HG02571 (cell line): ENCODE measurements around the gene ITPK1.
"Not testable (repeated sequence)": the region's sequence is repeated elsewhere in the genome, so short reads cannot be mapped to it uniquely, and the experiment has no call there.

Experiments
- ATAC-seq: cut with Tn5 transposase; IDR thresholded peaks from one replicate; pipeline ENCODE4 v1.9.1; 2021; ENCODE audit warnings: mild to moderate bottlenecking, moderate library complexity; ENCODE audit not compliant: unreplicated experiment

ITPK1 gene

DNA sequence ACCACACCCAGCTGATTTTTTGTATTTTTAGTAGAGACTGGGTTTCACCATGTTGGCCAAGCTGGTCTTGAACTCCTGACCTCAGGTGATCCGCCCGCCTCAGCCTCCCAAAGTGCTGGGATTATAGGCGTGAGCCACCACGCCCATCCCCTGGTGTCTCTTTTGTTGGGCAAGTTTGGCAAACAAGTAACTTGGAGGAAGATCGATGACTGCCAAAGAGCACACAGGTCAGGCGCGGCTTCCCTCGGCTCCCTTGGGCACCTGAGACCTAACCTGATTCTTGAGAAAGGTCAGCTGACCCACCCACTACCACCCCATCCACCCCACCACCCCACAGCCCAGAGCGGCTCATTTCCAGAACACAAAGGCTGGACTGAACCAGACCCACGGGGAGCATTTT is 9.9 kb downstream of the ITPK1 start:
- not testable (repeated sequence) for ATAC-seq

DNA sequence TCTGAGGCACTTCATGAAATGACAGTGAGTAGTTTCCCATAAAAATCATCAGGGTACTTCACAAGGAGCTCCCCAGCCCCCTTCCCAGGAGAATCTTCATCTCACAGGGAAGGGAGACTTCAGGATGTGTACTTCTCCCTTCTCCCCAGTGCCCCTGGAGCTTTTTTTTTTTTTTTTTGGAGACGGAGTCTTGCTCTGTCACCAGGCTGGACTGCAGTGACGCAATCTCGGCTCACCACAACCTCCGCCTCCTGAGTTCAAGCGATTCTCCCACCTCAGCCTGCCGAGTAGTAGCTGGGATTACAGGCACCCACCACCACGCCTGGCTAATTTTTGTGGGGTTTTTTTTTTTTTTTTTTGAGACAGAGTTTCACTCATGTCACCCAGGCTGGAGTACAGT is 10.4 kb downstream of the ITPK1 start:
- no peak for ATAC-seq

DNA sequence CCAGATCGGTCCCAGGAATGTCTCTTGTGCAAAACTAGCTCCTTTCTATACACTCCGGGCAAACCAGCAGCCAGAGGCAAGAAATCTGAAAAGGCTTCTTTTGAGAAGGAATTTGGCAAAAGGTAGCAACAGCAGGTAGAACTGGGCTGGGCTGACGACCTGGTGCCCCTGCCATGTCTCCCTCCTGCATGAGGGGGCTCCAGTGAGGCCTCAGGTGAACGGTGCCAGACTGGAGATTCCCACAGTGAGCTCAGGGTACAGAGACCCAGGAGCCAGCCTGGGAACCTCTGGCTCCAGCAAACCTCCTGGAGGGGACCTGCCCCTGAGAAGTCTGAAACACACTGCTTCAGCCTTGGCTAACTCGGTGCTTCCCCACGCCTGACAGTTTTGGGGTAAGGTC is 10.8 kb downstream of the ITPK1 start:
- no peak for ATAC-seq

DNA sequence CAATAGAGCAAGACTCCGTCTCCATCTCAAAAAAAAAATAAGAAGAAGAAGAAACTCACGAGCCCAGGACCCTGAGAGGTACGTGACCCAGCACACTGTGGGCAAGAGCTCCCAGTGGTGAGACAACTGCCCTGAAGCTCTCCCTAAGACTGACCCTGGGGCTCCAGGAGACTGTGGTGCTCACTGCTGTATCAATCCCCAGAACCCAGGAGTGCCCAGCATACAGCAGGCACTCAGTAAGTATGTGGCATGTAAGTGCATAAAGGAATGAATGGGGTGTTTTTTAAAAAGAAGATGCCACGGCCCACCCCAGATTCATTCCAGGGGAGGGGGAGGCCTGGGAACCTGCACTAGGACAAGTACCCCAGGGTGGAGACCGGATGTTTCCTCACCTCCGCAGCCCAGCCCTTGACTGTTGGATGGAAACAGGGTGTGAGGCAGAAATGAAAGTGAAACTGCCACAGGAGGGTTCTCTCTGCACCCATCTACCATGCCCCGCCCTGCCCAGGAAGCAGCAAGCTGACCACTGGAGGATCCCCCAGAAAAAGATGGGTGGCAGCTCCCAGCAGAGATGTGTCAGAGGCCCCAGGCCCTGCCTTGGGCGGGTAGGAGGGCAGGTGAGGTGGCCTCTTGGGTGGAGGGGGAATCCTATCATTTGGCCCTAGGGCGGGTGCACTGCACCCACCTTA is 12.2 kb downstream of the ITPK1 start:
- ATAC-seq = peak; percentile 86

DNA sequence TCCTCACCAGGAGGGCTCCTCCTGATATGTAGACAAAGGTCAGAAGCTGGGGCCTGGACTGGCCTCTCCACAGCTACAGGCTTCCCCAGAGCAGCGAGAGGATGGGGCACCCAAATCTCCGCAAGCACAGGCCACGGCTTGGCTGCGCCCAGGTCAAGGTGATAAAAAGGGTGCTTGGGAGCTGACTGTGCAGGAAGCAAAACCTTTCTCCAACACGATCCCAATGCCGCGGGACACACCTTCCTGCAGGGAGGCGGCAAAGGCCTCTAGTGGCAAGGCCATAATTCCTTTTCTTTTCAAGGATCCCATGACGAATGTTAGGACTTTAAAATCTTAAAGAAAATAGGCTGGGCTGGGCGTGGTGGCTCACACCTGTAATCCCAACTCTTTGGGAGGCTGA is 13.6 kb downstream of the ITPK1 start:
- ATAC-seq = no peak

DNA sequence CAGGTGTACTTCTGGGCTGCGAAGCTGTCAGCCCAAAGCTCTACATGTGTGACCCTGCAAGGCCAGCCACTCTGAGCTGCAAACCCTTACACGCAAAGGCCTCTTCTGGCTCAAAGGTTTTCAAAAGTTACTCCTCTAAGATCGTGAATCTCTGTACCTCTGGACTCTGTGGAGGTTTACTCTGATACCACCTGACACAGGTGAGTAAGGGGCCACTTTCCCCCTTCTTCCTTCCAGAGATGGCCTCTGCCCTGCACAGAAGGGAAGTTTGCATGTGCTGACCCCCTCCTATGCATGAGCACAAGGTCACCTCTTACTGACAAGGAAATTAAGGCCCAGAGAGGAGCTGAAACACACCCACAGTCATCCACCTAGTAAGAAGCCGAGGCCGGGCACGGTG is 14.5 kb downstream of the ITPK1 start:
- ATAC-seq = no peak

DNA sequence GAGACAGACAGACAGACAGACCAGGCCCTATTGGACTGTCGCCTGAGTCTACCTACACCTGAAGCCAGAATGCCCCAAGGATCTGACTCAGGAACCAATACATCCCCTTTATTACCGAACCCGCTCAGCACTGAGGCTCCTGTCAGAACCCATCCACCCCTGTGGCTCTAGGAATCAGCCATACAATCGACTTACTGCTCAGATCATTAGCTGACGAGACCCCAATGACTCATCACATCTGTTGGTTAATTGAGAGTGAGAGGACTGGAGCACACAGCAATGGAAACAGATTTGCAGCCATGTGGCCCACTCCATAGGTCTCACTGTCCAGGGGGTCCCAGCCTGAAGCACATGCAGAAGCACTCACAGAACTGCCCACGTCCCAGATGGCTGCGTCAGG is 15.2 kb downstream of the ITPK1 start:
- no peak for ATAC-seq

DNA sequence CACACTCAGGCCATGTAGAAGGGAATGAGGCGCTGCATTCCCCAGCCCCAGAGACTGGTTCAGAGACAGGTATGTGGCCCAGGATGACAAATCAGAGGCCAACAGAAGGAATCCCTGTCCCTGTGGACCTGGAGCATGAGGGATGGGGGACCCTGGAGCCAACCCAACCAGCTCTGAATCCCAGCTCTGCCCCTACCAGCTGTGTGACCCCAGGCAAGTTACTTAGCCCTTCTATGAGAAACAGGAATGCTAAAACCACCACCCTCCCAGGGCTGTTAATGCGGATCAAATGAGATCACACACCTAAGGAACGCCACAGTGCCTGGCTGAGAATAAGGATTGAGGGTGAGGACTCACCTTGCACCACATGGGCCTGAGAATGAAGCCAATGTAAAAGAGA is 15.6 kb downstream of the ITPK1 start:
- no peak for ATAC-seq

DNA sequence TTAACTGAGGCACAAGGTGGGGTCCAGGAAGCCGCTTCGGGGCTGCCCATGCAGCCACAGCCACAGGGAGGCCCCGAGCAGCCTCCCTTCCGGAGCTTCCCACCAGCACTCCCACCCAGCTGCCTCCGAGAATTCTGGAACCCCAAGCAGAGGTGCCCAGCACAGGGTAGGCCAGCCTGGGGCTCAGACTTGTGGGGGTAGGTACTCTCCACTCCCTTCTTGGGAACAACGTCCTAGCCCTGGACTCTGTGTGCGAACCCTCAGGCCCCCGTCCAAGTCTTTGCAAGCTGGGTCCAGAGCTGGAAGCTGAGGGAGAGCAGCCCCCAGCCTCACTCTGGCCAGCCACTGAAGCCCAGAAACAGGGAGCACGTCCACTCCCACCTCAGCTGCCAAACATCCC is 16.1 kb downstream of the ITPK1 start:
- ATAC-seq = no peak

DNA sequence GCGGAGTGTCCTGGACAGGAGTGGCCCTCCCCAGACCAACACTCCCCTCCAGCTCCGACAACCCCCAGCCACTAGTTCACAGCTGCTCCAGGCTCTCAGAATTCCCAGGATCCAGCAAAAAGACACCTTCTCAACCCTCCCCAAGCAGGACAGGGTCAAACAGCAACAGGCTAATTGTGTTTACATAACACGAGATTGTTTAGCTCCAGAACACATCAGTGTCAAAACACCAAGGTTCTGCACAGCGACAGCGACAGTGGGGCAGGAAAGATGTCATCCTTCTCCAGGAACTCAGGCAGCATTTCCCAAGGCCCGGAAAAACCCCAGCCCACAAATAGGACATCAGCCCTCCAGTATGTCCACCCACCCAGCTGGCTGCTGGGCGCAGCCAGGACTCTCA is 16.5 kb downstream of the ITPK1 start:
- ATAC-seq = no peak

DNA sequence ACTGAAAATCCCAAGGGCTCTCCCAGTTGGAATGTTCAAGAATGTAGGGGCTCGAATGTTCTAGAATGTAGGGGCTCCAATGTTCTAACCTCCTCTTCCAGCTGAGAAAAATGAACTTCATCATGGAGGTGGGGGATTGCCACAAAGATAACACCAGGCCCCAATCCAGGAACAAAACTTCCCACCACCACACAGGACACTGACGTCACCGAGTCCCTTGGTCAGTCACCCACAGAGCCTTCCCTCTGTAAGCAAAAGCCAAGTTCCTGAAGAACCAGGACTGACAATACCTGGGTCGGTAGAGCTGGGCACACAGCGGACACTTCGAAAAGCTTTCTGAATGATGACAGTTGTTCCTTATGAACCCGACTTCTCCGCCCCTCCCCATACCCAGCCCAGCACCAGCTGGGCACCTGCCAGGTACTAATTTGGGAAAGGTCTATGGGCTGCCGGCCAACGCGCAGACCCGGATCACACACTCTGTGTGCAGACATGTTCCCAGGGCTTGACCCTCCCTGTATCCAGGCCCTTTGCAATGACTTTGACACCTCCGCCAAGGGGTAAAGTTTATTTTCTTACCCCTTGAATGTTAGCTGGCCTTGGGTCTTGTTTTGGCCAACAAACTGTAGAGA is 18.9 kb downstream of the ITPK1 start:
- no peak for ATAC-seq

DNA sequence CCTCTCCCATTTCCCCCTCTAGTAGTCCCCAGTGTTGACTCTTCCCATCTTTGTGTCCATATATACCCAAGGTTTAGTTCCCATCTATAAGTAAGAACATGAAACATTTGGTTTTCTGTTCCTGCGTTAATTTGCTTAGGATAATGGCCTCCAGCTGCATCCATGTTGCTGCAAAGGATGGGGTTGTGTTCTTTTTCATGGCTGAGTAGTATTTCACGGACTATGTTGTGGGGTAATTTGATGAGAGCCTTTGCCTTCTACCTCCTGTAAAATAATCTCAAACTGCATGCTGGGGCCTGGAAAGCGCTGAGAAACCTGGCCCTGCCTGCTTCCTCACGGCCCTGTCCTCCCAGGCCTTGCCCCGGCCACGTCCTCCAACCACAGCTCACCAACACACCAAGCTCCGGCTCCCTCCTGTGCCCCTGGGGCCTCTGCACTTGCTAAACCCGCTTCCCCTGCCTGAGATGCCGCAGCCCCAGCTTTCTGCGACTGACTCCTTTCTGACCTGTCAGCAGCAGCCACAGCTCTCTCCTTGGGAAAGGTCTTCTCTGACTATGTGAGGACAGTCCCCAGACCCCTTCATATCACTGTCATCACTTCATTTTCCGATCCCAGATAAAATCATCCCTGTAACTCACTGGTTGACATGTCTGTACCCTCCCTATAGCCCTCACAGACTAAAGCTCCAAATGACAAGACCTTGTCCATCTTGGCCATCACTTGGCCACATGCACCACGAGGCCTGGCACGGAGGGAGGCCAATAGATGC is 19.8 kb downstream of the ITPK1 start:
- no peak for ATAC-seq

DNA sequence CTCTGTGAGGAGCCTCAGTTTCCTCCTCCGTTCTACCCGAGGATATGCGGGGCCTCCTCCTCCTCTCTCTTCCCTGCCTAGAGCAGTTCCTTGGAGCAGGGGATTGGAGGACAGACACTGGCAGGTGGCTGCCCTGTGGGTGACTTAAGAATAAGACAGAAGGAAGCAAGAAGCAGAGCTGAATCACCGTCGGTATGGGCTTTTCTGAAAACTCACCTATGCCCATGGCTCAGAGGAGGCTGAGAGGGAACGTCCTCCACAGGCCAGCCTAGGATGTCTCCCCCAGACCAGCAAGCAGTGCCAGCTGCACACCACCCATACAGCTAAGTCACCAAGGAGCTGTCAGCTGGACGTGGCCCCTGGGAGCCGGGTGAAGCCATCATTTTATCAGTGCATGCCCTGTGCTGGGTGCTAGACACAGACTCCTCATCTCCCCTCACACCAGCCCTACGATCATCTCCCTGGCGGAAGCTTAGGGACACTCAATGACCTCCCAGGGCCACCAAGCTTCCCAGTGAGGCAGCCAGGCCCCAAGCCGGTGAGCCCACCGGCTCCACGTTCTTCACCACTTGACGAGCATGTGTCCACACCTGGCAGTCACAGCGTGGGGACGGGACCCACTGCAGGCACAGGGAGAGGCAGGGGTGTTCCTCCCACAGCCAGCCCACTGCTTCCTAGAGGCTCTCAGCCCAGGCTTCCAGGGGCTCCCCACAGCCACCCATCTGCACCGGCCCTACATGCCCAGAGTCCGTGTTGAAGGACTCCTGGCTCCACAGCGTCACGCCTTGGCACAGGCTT is 21.4 kb downstream of the ITPK1 start:
- no peak for ATAC-seq

DNA sequence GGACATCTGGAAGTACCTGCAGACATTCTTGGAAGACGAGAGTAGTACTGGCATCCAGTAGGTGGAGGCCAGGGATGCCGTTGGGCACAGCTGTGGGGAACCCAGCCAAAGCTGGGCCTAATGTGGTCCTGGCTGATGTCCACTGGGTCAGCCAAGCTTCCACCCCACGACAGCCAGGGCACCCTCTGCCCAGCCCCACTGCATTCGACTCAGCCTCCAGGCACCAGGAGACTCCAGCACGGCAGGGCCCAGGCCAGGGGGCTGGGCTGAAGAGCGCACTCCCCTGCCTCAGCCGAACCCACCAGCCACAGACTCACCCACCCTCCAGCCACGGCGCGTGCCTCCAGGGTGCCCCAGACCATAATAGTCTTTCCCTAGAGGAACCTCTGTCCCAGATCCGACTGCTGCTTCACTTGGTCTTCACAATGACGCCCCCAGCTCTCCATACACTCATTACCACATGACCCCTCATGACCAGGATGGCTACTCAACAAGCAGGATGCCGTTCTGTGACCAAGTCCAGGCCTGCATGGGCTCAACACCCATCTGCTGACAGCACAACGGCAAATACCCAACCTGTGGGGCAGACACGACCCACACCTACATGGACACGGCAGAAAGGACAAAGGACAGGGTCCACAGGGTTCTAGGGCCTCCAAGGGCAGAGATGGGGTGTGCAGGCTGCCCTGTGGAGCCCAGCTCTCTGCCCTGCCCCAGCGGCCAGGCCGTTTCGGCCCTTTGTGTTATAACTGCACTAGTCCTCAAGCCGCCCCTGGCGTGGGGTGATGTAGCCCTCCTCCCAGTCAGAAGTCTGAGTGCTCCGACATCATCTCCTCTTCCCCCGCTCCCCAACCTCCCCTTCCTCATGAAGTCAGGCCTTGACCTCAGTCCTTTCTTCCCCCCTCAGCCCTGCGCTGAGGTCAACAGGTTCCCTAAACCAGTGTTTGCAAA is 22.8 kb downstream of the ITPK1 start:
- no peak for ATAC-seq

DNA sequence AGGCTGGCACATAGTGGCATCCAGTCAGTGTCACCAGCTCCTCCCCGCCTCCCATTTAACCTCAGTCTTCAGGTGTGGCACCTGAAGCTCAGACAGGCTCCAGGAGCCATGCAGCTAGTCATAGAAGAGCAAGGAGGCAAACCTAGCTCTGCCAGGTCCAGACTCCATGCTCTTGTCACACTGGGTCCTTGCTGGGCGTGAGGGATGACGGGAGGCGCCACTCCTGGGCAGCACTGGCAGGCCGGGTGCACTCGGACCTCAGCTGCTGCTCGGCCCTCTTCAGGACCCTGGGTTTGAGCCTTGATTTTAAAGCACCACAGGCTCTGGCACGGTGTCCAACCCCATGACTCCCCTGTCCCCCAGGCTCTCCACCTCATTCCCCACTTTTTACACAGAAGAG is 24.1 kb downstream of the ITPK1 start:
- no peak for ATAC-seq

DNA sequence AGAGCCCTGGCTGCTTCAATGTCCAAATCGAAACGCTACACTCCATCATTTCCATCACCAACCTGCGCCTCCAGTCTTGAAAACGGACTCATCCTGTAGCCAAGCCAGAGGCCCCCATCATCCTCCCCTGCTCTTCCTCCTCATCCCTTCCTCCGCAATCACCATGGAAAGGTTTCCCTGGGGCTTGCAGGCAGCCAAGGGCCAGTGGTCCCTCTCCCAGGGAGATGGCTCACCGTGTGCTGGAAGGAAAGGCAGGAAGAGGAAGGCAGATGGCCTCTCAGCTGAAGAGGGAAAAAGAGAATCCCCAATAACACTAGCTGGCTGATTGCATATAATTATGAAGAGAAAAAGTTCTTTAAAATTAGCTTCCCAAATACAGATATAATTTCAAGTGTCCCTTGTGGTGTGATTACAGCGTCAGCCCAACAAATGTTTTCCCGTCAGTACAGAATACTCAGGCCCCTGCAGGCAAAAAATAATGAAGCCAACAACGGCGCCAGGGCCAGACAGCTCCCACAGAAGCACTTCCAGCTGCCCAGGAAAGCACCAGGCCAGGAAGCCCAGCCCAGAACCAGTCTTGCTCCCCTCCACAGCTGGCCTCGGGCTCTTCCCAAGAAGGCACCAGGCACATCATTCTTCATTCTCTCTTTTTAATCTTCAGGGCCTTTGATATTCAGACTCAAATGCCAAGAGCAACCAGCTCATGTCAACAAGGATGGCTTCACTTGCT is 24.7 kb downstream of the ITPK1 start:
- no peak for ATAC-seq

DNA sequence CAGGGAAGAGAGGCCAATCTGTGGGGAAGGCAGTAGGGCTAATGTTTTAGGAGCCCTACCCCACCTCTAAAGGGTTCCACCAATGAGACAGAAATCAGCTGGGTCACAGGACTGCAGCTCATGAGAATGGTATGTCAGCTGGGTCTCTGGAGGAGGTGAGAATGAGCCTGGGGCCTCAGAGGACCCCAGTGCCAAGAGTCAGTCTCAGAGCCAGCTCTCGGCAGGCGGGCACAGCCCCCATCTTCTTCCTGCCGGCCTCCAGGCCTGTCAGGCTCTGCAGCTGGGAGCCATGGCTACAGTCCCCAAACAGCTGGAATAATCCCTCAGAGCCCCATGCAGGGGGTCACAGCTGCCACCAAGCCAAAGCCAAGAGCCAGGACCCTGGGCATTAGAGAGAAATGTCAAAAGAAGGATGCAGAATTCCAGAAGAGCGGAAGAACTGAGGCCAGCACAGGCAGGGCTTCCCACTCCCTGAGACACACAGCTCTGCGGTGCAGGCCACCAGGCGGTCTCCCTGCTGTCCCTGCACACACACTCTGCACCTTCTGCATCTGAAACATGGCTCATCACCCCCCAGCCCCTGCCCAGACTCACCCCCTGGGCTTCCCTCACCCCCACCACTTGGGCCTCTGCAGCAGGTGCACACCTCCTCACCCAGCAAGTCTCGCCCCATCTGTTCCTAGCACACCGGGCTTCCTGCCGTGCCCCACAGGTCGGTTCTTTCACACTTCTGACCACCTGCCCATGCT is 26.0 kb downstream of the ITPK1 start:
- no peak for ATAC-seq

DNA sequence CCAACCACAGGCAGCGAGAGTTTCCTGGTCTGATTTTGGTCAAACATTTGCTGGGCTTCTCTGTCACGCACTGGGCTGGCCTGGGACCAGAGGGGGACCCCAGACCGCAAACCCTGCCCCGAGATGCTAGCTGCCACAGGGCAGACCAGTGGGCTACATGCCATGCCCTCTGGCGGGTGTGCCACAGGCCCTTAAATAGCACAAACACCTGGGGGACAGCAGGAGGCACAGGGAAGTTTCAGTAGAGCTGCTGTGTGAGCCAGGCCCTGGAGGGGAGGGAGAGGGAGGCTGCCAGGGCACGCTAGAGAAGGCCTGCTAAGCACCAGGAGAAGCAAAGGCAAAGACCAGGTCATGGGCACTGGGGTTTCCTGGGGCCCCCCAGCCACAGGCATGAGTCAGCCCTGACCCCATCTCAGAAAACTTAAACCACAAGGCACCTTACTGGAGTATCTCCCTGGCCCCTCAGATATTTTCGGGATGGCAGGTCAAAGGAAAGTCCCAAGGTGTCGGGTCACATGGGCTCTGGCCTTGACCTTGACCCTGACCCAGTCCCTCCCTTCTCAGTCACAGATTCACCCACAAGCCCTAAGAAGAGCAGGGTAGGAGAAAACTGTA is 29.2 kb downstream of the ITPK1 start:
- peak; percentile 41 for ATAC-seq
